T-helper 22 cell (primary cell): Measurements from ENCODE around the gene ACADL.

Experiments used
- DNase-seq: peaks from one replicate; pipeline ENCODE4 v3.0.0-alpha.2; 2020; ENCODE audit warnings: low read depth

The ACADL gene

GRCh38 chr2:210169516-210170195, 55.6 kb downstream of the ACADL start:
- no peak for DNase-seq

GRCh38 chr2:210167227-210167626, 58.0 kb downstream of the ACADL start:
- no peak for DNase-seq

- DNase-seq, result no peak
Measured at GRCh38 chr2:210162466-210163124, 62.7 kb downstream of the ACADL start.

- no peak for DNase-seq
Measured at GRCh38 chr2:210159059-210159458, 66.2 kb downstream of the ACADL start.

- no peak for DNase-seq
Measured at GRCh38 chr2:210158236-210158635, 67.0 kb downstream of the ACADL start.

- DNase-seq, result no peak
Measured at GRCh38 chr2:210157526-210157925, 67.7 kb downstream of the ACADL start.

GRCh38 chr2:210147614-210148013, 77.6 kb downstream of the ACADL start:
- no peak for DNase-seq
